Lung (tissue), 12 donors: ENCODE results near the gene TUBB3. TPM values are rescaled to one million over a fixed set of nuclear protein-coding genes. Genes with fewer than 3 reads are reported as not detected.

Source experiments
- ATAC-seq: fragments of 200-7000 bp; cut with Tn5 transposase; one replicate; pipeline ENCODE4 v1.9.1; 2020; ENCODE audit warnings: moderate number of reproducible peaks; ENCODE audit not compliant: insufficient read depth, low FRiP score
- DNase-seq, 3 donors: peaks; one replicate each; pipeline ENCODE4 v3.0.0-alpha.2; 2013 to 2017
- H3K27ac ChIP-seq, 2 donors: one replicate each; pipeline ENCODE4 v1.5.1; 2013; ENCODE audit warnings: mild to moderate bottlenecking in 2 of 2, moderate library complexity in 2 of 2, control low read depth in 1 of 2, inconsistent platforms in 1 of 2, low read depth in 1 of 2, low read length in 1 of 2
- H3K27me3 ChIP-seq, 3 donors: one replicate each; pipeline ENCODE4 v1.5.1; 2013; ENCODE audit warnings: low read length in 2 of 3; ENCODE audit not compliant: control insufficient read depth in 3 of 3, insufficient read depth in 3 of 3
- H3K36me3 ChIP-seq, 4 donors: one replicate each; pipeline ENCODE4 v1.5.1; 2013; ENCODE audit warnings: low read length in 4 of 4, mild to moderate bottlenecking in 1 of 4, moderate library complexity in 1 of 4; ENCODE audit not compliant: control insufficient read depth in 4 of 4, insufficient read depth in 4 of 4
- H3K4me1 ChIP-seq, 5 donors: one replicate each; pipeline ENCODE4 v1.5.1; 2013; ENCODE audit warnings: low read length in 5 of 5, mild to moderate bottlenecking in 2 of 5, moderate library complexity in 1 of 5; ENCODE audit not compliant: control insufficient read depth in 5 of 5, insufficient read depth in 5 of 5
- H3K4me3 ChIP-seq: one replicate; pipeline ENCODE4 v1.5.1; 2013; ENCODE audit warnings: mild to moderate bottlenecking, control low read depth, moderate library complexity
- H3K9ac ChIP-seq, 2 donors: one replicate each; pipeline ENCODE4 v1.5.1; 2013; ENCODE audit warnings: low read length in 2 of 2, control low read depth in 1 of 2; ENCODE audit not compliant: insufficient read depth in 1 of 2
- H3K9me3 ChIP-seq, 4 donors: one replicate each; pipeline ENCODE4 v1.5.1; 2013; ENCODE audit warnings: low read length in 3 of 4, mild to moderate bottlenecking in 1 of 4, moderate library complexity in 1 of 4; ENCODE audit not compliant: control insufficient read depth in 4 of 4, insufficient read depth in 3 of 4
- WGBS, 2 donors: extraction: QIAGEN DNeasy Blood & Tissue Kit; methylation state at CpG; one replicate each; pipeline ENCODE4 v1.1.7; 2013; 5-methylcytosine and 5-hydroxymethylcytosine counted together
- polyA plus RNA-seq, 2 donors: library from polyadenylated mRNA; stranded (reverse); fragments of 200-250 nt; gene quantifications; one replicate each; pipeline ENCODE4 v1.2.1, GENCODE V29; 2013
- total RNA-seq, 2 donors: library from RNA; depleted of rRNA in 1 of 2; stranded (reverse); fragments of >200 nt in 1 of 2; gene quantifications; one replicate each; pipeline ENCODE4 v1.2.1, GENCODE V29; 2014 to 2021
- TF ChIP-seq, protein P1 (sequence below): IDR thresholded peaks from 2 replicates; pipeline ENCODE4 v1.5.1; 2012; ENCODE audit warnings: mild to moderate bottlenecking; ENCODE audit errors: control extremely low read depth, extremely low read depth
- donor health status: control.
- donor health status: control.
- donor health status: Bipolar disorder and iron deficiency.
- donor health status: healthy.
- donor health status: DM: yes; HTN: yes; CAD: no.

The TUBB3 gene
- total and polyA plus RNA-seq, 4 donors, result 1.3 to 15.6 (median 8.9) TPM

GRCh38 chr16:89973235-89973634 is 50.1 kb downstream of the TUBB3 start:
- no peak for DNase-seq
- Histone ChIP-seq H3K27ac (peak overlapping the region; percentile 96 to 99), H3K9ac (peak overlapping the region; percentile 69 to 84), H3K27me3 (no peaks in the 10 kb centered on the region), H3K4me1 (peaks cover 8 to 18% (median 9%) of the 10 kb centered on the region in 5 donors), H3K36me3 (peaks cover 0 to 8% (median 8%) of the 10 kb centered on the region in 4 donors), H3K4me3 (peak overlapping the region; percentile 83), H3K9me3 (peaks cover 0 to 13% (median 2%) of the 10 kb centered on the region in 4 donors)
- TF ChIP-seq, protein P1, sequence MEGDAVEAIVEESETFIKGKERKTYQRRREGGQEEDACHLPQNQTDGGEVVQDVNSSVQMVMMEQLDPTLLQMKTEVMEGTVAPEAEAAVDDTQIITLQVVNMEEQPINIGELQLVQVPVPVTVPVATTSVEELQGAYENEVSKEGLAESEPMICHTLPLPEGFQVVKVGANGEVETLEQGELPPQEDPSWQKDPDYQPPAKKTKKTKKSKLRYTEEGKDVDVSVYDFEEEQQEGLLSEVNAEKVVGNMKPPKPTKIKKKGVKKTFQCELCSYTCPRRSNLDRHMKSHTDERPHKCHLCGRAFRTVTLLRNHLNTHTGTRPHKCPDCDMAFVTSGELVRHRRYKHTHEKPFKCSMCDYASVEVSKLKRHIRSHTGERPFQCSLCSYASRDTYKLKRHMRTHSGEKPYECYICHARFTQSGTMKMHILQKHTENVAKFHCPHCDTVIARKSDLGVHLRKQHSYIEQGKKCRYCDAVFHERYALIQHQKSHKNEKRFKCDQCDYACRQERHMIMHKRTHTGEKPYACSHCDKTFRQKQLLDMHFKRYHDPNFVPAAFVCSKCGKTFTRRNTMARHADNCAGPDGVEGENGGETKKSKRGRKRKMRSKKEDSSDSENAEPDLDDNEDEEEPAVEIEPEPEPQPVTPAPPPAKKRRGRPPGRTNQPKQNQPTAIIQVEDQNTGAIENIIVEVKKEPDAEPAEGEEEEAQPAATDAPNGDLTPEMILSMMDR, result no peak
- 12 to 14% methylated on average over 14 of the region's 14 CpGs for WGBS, 2 donors
- ATAC-seq, result no peak

DNA sequence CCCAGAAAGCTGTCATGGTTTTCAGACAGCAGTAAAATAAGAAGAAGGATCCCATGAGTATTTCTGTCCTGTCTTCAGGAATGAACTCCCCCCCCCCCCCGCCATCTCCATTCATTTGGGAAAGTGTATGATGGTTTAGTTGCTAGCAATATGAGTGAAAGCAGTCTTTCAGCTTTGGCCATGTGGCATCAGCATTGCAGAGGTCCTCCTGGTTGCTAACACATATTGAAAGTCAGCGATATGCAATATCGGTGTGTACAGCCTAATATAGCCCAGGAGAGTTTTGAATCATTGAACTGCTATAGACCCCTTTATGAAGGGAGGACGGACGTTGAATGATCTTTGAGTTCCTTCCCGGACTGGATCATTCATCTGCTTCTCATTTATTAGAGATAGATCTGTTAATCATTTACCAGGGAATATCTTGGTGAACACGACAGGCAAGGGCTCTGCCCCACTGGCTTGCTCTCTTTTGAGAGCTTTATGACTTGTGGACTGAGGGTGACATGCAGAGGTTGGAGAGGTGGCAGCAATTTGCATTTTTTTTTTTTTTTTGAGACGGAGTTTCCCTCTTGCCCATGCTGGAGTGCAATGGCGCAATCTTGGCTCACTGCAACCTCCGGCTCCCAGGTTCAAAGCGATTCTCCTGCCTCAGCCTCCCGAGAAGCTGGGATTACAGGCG is 50.7 kb downstream of the TUBB3 start:
- TF ChIP-seq, protein P1, result no peak
- Histone ChIP-seq H3K9me3 (peaks cover 0 to 13% (median 2%) of the 10 kb centered on the region in 4 donors), H3K27ac (no peak overlapping the region), H3K36me3 (peaks cover 0 to 11% (median 8%) of the 10 kb centered on the region in 4 donors), H3K9ac (peak overlapping the region in 1 of 2 donors; percentile 69), H3K27me3 (no peaks in the 10 kb centered on the region), H3K4me3 (no peak overlapping the region), H3K4me1 (peaks cover 8 to 18% (median 9%) of the 10 kb centered on the region in 5 donors)
- ATAC-seq (no peak), DNase-seq (no peak)
- WGBS, 2 donors, result 84 to 90% methylated on average over 13 of the region's 13 CpGs

DNA sequence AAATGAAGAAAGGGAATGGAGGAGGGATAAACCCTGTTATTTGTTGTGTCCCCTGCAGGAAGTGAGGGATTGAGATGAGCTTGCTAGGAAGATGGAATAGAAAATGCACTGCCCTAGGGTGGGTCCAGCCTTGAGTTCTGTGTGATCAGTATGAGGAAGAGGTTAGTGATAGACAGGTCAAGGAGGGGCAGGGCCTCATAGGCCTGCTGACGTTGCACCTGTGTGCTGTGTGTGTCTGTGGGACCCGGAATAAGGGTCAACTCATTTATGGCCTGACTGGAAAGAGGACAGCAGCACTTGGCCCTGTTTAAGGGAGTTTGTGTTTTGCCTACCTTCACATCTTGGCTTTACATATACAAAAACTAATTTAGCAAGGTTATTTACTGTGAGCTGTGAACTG is 51.7 kb downstream of the TUBB3 start:
- Histone ChIP-seq H3K9ac (no peak overlapping the region), H3K36me3 (peaks cover 0 to 13% (median 7%) of the 10 kb centered on the region in 4 donors), H3K4me1 (peaks cover 8 to 18% (median 9%) of the 10 kb centered on the region in 5 donors), H3K27ac (no peak overlapping the region), H3K4me3 (no peak overlapping the region), H3K9me3 (peaks cover 0 to 13% (median 2%) of the 10 kb centered on the region in 4 donors), H3K27me3 (no peaks in the 10 kb centered on the region)
- ATAC-seq (no peak), DNase-seq (no peak)
- 88 to 93% methylated on average over 2 of the region's 2 CpGs for whole genome bisulfite sequencing, 2 donors
- TF ChIP-seq, protein P1, result no peak
